ENCODE results near the gene NT5C. TPM values are rescaled to one million over a fixed set of nuclear protein-coding genes. Genes with fewer than 3 reads are reported as not detected.
"Not testable (repeated sequence)": the region's sequence is repeated elsewhere in the genome, so short reads cannot be mapped to it uniquely, and the experiment has no call there.

The NT5C gene
- total and polyA plus RNA-seq, 4 donors = 13.6 to 27.2 (median 24.5) TPM

- DNase-seq (ENCODE audit: low spot score) = no peak
- H3K27ac ChIP-seq (ENCODE audit: low read depth in 1 of 2, low read length in 2 of 2) = no peak overlapping the region
- H3K36me3 ChIP-seq (ENCODE audit: control insufficient read depth in 4 of 4, insufficient read depth in 3 of 4, low read depth in 1 of 4, low read length in 3 of 4) = peaks cover 0 to 3% (median under 1%) of the 10 kb centered on the region in 4 donors
- no peak overlapping the region for H3K9ac ChIP-seq (ENCODE audit: low read depth in 1 of 2, low read length in 2 of 2)
- WGBS = 91% methylated on average over 5 of the region's 5 CpGs
- no peaks in the 10 kb centered on the region for H3K27me3 ChIP-seq (ENCODE audit: control insufficient read depth in 4 of 4, insufficient read depth in 4 of 4, low read length in 3 of 4)
- H3K4me1 ChIP-seq (ENCODE audit: control insufficient read depth in 4 of 4, insufficient read depth in 4 of 4, low read length in 3 of 4) = peaks cover 0 to 2% (median under 1%) of the 10 kb centered on the region in 4 donors
- no peak overlapping the region for H3K4me3 ChIP-seq (ENCODE audit: low read depth in 1 of 3, low read length in 3 of 3)
- no peak for TF ChIP-seq HNF4A (conservative IDR thresholded peaks at IDR 0.05)
- TF ChIP-seq FOXA1 (IDR thresholded peaks at IDR 0.05) = no peak
- TF ChIP-seq TAF1 (conservative IDR thresholded peaks at IDR 0.05) = no peak
- no peak for TF ChIP-seq NR2F2 (IDR thresholded peaks at IDR 0.05)
- no peak for TF ChIP-seq RAD21 (IDR thresholded peaks at IDR 0.05)
- no peak for TF ChIP-seq YY1 (IDR thresholded peaks at IDR 0.05)
- TF ChIP-seq CTCF (IDR thresholded peaks at IDR 0.05; ENCODE audit: low read depth, low read length, missing input control) = no peak
- TF ChIP-seq ATF3 (IDR thresholded peaks at IDR 0.05) = no peak
- TF ChIP-seq EGR1 (IDR thresholded peaks at IDR 0.05; ENCODE audit: low read depth in 2 of 2) = no peak
- TF ChIP-seq HNF4G (IDR thresholded peaks at IDR 0.05) = no peak
- no peak for TF ChIP-seq JUND (IDR thresholded peaks at IDR 0.05)
- TF ChIP-seq RXRA (IDR thresholded peaks at IDR 0.05) = no peak
- TF ChIP-seq, protein P1, sequence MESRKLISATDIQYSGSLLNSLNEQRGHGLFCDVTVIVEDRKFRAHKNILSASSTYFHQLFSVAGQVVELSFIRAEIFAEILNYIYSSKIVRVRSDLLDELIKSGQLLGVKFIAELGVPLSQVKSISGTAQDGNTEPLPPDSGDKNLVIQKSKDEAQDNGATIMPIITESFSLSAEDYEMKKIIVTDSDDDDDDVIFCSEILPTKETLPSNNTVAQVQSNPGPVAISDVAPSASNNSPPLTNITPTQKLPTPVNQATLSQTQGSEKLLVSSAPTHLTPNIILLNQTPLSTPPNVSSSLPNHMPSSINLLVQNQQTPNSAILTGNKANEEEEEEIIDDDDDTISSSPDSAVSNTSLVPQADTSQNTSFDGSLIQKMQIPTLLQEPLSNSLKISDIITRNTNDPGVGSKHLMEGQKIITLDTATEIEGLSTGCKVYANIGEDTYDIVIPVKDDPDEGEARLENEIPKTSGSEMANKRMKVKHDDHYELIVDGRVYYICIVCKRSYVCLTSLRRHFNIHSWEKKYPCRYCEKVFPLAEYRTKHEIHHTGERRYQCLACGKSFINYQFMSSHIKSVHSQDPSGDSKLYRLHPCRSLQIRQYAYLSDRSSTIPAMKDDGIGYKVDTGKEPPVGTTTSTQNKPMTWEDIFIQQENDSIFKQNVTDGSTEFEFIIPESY (IDR thresholded peaks at IDR 0.05) = no peak
- TF ChIP-seq, protein P2, sequence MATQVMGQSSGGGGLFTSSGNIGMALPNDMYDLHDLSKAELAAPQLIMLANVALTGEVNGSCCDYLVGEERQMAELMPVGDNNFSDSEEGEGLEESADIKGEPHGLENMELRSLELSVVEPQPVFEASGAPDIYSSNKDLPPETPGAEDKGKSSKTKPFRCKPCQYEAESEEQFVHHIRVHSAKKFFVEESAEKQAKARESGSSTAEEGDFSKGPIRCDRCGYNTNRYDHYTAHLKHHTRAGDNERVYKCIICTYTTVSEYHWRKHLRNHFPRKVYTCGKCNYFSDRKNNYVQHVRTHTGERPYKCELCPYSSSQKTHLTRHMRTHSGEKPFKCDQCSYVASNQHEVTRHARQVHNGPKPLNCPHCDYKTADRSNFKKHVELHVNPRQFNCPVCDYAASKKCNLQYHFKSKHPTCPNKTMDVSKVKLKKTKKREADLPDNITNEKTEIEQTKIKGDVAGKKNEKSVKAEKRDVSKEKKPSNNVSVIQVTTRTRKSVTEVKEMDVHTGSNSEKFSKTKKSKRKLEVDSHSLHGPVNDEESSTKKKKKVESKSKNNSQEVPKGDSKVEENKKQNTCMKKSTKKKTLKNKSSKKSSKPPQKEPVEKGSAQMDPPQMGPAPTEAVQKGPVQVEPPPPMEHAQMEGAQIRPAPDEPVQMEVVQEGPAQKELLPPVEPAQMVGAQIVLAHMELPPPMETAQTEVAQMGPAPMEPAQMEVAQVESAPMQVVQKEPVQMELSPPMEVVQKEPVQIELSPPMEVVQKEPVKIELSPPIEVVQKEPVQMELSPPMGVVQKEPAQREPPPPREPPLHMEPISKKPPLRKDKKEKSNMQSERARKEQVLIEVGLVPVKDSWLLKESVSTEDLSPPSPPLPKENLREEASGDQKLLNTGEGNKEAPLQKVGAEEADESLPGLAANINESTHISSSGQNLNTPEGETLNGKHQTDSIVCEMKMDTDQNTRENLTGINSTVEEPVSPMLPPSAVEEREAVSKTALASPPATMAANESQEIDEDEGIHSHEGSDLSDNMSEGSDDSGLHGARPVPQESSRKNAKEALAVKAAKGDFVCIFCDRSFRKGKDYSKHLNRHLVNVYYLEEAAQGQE (IDR thresholded peaks at IDR 0.05) = no peak
- no peak for TF ChIP-seq MAX (IDR thresholded peaks at IDR 0.05)
- TF ChIP-seq FOXA2 (IDR thresholded peaks at IDR 0.05) = no peak
- H3K9me3 ChIP-seq (ENCODE audit: control insufficient read depth in 4 of 4, low read length in 3 of 4) = no peaks in the 10 kb centered on the region
Observed at GRCh38 chr17:75135452-75135851, 3.9 kb upstream of the NT5C start.

GRCh38 chr17:75133607-75134347, 2.2 kb upstream of the NT5C start:
- not testable (repeated sequence) for H3K9ac ChIP-seq (ENCODE audit: low read depth in 1 of 2, low read length in 2 of 2); H3K9me3 ChIP-seq (ENCODE audit: control insufficient read depth in 4 of 4, low read length in 3 of 4); DNase-seq (ENCODE audit: low spot score); H3K27ac ChIP-seq (ENCODE audit: low read depth in 1 of 2, low read length in 2 of 2); H3K4me3 ChIP-seq (ENCODE audit: low read depth in 1 of 3, low read length in 3 of 3); H3K4me1 ChIP-seq (ENCODE audit: control insufficient read depth in 4 of 4, insufficient read depth in 4 of 4, low read length in 3 of 4); H3K27me3 ChIP-seq (ENCODE audit: control insufficient read depth in 4 of 4, insufficient read depth in 4 of 4, low read length in 3 of 4)
- H3K36me3 ChIP-seq (ENCODE audit: control insufficient read depth in 4 of 4, insufficient read depth in 3 of 4, low read depth in 1 of 4, low read length in 3 of 4) = peaks cover 0 to 14% (median 5%) of the 10 kb centered on the region in 4 donors
- 95% methylated on average over 14 of the region's 14 CpGs for WGBS

All from liver (tissue), 9 donors.